DOHH2 (cell line): ENCODE results near the gene TNFRSF25.
"Not testable (repeated sequence)": the region's sequence is repeated elsewhere in the genome, so short reads cannot be mapped to it uniquely, and the experiment has no call there.

Experiments used
- H3F3A ChIP-seq: fragments of 200-600 bp; sonication (generic), shearing (Covaris generic); 2 replicates; pipeline ENCODE4 v1.6.0; 2016; ENCODE audit warnings: antibody characterized with exemption, mild to moderate bottlenecking; ENCODE audit not compliant: control insufficient read depth, insufficient read depth
- H3K27ac ChIP-seq: fragments of 200-600 bp; sonication (generic); 2 replicates; pipeline ENCODE4 v1.5.1; 2014; ENCODE audit warnings: low read depth, mild to moderate bottlenecking, low read length, moderate library complexity
- H3K27me3 ChIP-seq: fragments of 200-600 bp; sonication (generic); 2 replicates; pipeline ENCODE4 v1.6.1; 2014; ENCODE audit warnings: mild to moderate bottlenecking, low read length, mixed read lengths; ENCODE audit not compliant: control insufficient read depth
- H3K36me3 ChIP-seq: fragments of 200-600 bp; sonication (generic); 2 replicates; pipeline ENCODE4 v1.6.1; 2014; ENCODE audit warnings: mild to moderate bottlenecking, low read length, moderate library complexity, mixed read lengths; ENCODE audit not compliant: control insufficient read depth
- H3K4me1 ChIP-seq: fragments of 200-600 bp; sonication (generic); 2 replicates; pipeline ENCODE4 v1.6.1; 2014; ENCODE audit warnings: mild to moderate bottlenecking, low read length, mixed read lengths; ENCODE audit not compliant: control insufficient read depth
- H3K4me2 ChIP-seq: fragments of 200-600 bp; sonication (generic); 2 replicates; pipeline ENCODE4 v1.6.0; 2014; ENCODE audit warnings: mild to moderate bottlenecking, low read length, moderate library complexity
- H3K4me3 ChIP-seq: fragments of 200-600 bp; sonication (generic); 2 replicates; pipeline ENCODE4 v1.5.1; 2014; ENCODE audit warnings: mild to moderate bottlenecking, low read length, mixed read lengths
- H3K79me2 ChIP-seq: fragments of 200-600 bp; sonication (generic); 2 replicates; pipeline ENCODE4 v1.6.1; 2014; ENCODE audit warnings: mild to moderate bottlenecking, low read length, mixed read lengths; ENCODE audit not compliant: control insufficient read depth
- H3K9me2 ChIP-seq: fragments of 200-600 bp; sonication (generic); replicated peaks from 2 replicates; pipeline ENCODE4 v1.6.1; 2014; ENCODE audit warnings: mild to moderate bottlenecking, low read length, mixed read lengths; ENCODE audit not compliant: control insufficient read depth
- H3K9me3 ChIP-seq: fragments of 200-600 bp; sonication (generic); 2 replicates; pipeline ENCODE4 v1.6.1; 2014; ENCODE audit warnings: antibody characterized with exemption, low read length, mixed read lengths; ENCODE audit not compliant: control insufficient read depth, insufficient read depth
- H4K20me1 ChIP-seq: fragments of 200-600 bp; sonication (generic); 2 replicates; pipeline ENCODE4 v1.6.0; 2014; ENCODE audit warnings: low read depth, mild to moderate bottlenecking, antibody characterized with exemption, low read length, moderate library complexity; ENCODE audit not compliant: control insufficient read depth, insufficient read depth
- EZH2phosphoT487 ChIP-seq: fragments of 200-600 bp; sonication (generic); IDR thresholded peaks from 2 replicates; pipeline ENCODE4 v1.6.1; 2017; ENCODE audit warnings: borderline replicate concordance, mild to moderate bottlenecking, antibody characterized with exemption, low read length, moderate library complexity, mixed read lengths
- TF ChIP-seq, protein P1 (sequence below): fragments of 200-600 bp; sonication (generic); IDR thresholded peaks from one replicate; pipeline ENCODE4 v1.5.1; 2014; ENCODE audit warnings: antibody characterized with exemption, mild to moderate bottlenecking, low read depth, low read length; ENCODE audit not compliant: poor library complexity, severe bottlenecking

The TNFRSF25 gene

DNA sequence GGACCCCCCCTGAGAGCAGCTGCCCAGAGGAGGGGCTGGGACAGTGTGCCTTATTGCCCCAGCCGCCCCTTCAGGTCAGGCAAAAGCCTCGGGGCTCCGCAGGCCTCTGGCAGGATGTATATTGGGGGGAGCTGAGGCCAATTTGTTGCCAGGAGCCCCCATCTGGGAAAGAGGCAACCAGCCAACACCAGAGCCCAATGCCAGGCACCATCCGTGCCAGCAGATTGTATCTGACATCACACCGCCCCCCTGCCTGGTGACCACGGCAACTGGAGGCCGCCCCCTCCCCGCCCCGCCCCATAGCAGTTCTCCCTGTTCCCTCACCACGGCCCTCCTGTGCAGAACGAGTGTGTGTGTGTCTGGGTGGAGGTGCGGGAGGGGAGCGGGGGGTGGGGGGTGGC lies 29.1 kb upstream of the TNFRSF25 start:
- no peak for TF ChIP-seq EZH2phosphoT487
- TF ChIP-seq, protein P1, sequence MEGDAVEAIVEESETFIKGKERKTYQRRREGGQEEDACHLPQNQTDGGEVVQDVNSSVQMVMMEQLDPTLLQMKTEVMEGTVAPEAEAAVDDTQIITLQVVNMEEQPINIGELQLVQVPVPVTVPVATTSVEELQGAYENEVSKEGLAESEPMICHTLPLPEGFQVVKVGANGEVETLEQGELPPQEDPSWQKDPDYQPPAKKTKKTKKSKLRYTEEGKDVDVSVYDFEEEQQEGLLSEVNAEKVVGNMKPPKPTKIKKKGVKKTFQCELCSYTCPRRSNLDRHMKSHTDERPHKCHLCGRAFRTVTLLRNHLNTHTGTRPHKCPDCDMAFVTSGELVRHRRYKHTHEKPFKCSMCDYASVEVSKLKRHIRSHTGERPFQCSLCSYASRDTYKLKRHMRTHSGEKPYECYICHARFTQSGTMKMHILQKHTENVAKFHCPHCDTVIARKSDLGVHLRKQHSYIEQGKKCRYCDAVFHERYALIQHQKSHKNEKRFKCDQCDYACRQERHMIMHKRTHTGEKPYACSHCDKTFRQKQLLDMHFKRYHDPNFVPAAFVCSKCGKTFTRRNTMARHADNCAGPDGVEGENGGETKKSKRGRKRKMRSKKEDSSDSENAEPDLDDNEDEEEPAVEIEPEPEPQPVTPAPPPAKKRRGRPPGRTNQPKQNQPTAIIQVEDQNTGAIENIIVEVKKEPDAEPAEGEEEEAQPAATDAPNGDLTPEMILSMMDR: no peak
- Histone ChIP-seq H3K79me2 (no peaks in the 10 kb centered on the region), H3K4me3 (no peak overlapping the region), H3K4me2 (no peak overlapping the region), H3K36me3 (no peaks in the 10 kb centered on the region), H3K9me2 (no peaks in the 10 kb centered on the region), H3K9me3 (no peaks in the 10 kb centered on the region), H3K27me3 (peaks cover 22% of the 10 kb centered on the region), H3K4me1 (peaks cover 16% of the 10 kb centered on the region), H3K27ac (no peak overlapping the region), H3F3A (peaks cover 10% of the 10 kb centered on the region), H4K20me1 (no peaks in the 10 kb centered on the region)

- peaks cover 10% of the 10 kb centered on the region for H3F3A ChIP-seq
- H3K9me2 ChIP-seq: no peaks in the 10 kb centered on the region
- no peak for TF ChIP-seq EZH2phosphoT487
- TF ChIP-seq, protein P1: no peak
- H3K79me2 ChIP-seq: no peaks in the 10 kb centered on the region
- no peaks in the 10 kb centered on the region for H4K20me1 ChIP-seq
- H3K27me3 ChIP-seq: peaks cover 22% of the 10 kb centered on the region
- H3K27ac ChIP-seq: no peak overlapping the region
- peaks cover 16% of the 10 kb centered on the region for H3K4me1 ChIP-seq
- H3K4me3 ChIP-seq: no peak overlapping the region
- no peak overlapping the region for H3K4me2 ChIP-seq
- H3K9me3 ChIP-seq: no peaks in the 10 kb centered on the region
- no peaks in the 10 kb centered on the region for H3K36me3 ChIP-seq
These were observed 28.7 kb upstream of the TNFRSF25 start for GRCh38 chr1:6494627-6495026.

DNA sequence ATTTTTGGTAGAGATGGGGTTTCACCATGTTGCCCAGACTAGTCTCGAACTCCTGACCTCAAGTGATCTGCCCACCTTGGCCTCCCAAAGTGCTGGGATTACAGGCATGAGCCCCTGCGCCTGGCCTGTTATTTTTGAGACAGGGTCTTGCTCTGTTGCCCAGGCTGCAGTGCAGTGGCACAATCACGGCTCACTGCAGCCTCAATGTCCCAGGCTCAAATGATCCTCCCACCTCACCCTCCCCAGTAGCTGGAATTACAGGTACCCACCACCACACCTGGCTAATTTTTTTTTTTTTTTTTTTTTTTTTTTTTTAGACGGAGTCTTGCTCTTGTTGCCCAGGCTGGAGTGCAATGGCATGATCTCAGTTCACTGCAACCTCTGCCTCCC lies 27.9 kb upstream of the TNFRSF25 start:
- not testable (repeated sequence) for H3K4me2 ChIP-seq, H3K36me3 ChIP-seq, H3K9me2 ChIP-seq, H3F3A ChIP-seq, H3K27ac ChIP-seq, H3K4me3 ChIP-seq, H4K20me1 ChIP-seq, H3K79me2 ChIP-seq, H3K9me3 ChIP-seq
- Histone ChIP-seq H3K27me3 (peaks cover 22% of the 10 kb centered on the region), H3K4me1 (peaks cover 16% of the 10 kb centered on the region)

DNA sequence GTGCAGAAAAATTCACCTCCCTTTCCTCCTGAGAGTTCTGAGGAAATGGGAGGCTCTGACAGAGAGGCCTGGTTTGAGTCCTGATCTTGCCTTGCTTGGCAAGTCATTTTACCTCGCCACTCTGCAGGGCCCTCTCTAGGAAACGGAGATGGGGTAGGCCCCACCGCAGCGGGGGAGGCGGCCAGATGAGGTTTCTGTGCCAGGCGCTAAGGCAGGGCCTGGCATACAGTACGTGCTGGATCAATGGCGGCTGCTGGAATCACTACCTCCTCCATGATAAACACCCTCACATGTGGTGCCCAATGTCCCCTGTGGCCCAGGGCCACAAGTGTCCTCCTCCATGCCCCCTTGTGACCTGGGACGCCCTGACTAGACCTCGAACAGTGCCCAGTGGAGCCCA lies 26.0 kb upstream of the TNFRSF25 start:
- TF ChIP-seq, protein P1: no peak
- TF ChIP-seq EZH2phosphoT487: no peak
- Histone ChIP-seq H4K20me1 (no peaks in the 10 kb centered on the region), H3K79me2 (no peaks in the 10 kb centered on the region), H3K4me2 (peak overlapping the region; percentile 91), H3K27me3 (peaks cover 13% of the 10 kb centered on the region), H3K4me1 (peaks cover 13% of the 10 kb centered on the region), H3K9me3 (no peaks in the 10 kb centered on the region), H3F3A (peaks cover 10% of the 10 kb centered on the region), H3K4me3 (peak overlapping the region; percentile 85), H3K27ac (no peak overlapping the region), H3K36me3 (no peaks in the 10 kb centered on the region), H3K9me2 (no peaks in the 10 kb centered on the region)
